ENCODE measurements around the gene CNPPD1. TPM values are rescaled to one million over a fixed set of nuclear protein-coding genes. Genes with fewer than 3 reads are reported as not detected.

The CNPPD1 gene
- total RNA-seq, 2 experiments from 2014 or later = 77.3 to 77.6 TPM

DNA sequence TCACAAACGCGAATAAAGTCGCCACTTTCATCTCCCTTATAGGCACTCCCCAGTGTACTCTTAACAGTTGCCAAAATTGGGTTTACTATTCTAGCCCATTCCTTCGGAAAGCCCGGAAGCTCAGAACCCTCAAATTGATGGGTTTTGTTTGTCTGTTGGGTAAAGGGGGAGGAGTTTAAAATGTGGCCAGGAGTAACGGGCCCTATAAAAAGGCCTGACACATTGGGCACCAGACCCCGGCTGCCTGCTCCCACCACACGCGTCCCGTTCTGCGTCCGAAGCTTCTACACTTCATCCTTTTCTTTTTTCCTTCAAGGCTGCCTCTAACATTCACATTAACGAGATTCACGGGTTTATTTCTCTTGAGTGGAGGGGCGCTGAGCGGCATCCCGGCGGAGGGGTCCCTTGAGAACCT, 16.9 kb downstream of the CNPPD1 start:
- Mint-ChIP-seq H3K4me1 (peaks cover 15% of the 10 kb centered on the region), H3K9me3 (no peaks in the 10 kb centered on the region), H3K4me3 (peak overlapping the region; percentile 85), H3K36me3 (peaks cover 11% of the 10 kb centered on the region), H3K27me3 (no peaks in the 10 kb centered on the region), H3K27ac (peak overlapping the region; percentile 96)
- DNase-seq = no peak
- POLR2A ChIA-PET = interaction anchor here (0.7 to 2.5 kb wide), 11 partner anchors 16 to 135 kb away, joined by 3 to 10 read pairs (median 4); partner anchors contain the start of genes ABCB6, CNPPD1, DNAJB2 and TUBA4A
- ATAC-seq (ENCODE audit: low read depth) = no peak

DNA sequence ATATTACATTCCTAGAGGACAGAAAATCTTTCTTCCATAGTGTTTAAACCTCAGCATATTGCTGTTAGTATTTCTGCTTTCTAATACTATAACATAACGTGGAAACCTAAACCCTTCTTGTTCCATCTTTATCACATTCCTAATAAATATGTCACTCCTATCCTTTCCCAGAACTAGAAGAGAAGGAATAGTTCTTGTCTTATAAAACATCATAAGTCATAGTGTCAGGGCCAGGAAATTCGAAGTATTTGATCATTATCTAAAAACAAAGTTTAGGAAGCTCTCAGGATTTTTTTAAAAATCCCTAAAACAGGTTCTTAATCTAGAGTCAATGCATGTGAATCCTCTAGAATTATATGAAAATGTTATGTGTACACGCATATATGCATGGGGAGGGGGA, 18.1 kb downstream of the CNPPD1 start:
- Mint-ChIP-seq H3K4me1 (peaks cover 15% of the 10 kb centered on the region), H3K9me3 (no peaks in the 10 kb centered on the region), H3K27ac (no peak overlapping the region), H3K27me3 (no peaks in the 10 kb centered on the region), H3K36me3 (peaks cover 11% of the 10 kb centered on the region), H3K4me3 (no peak overlapping the region)
- no peak for ATAC-seq (ENCODE audit: low read depth)
- POLR2A ChIA-PET = interaction anchor here (0.6 to 2.5 kb wide), 4 partner anchors 18 to 136 kb away, joined by 3 to 10 read pairs (median 6); partner anchors contain the start of genes CNPPD1 and DNAJB2
- no peak for DNase-seq

- no peak for ATAC-seq (ENCODE audit: low read depth)
Measured at GRCh38 chr2:219158025-219158424, 18.7 kb downstream of the CNPPD1 start.

DNA sequence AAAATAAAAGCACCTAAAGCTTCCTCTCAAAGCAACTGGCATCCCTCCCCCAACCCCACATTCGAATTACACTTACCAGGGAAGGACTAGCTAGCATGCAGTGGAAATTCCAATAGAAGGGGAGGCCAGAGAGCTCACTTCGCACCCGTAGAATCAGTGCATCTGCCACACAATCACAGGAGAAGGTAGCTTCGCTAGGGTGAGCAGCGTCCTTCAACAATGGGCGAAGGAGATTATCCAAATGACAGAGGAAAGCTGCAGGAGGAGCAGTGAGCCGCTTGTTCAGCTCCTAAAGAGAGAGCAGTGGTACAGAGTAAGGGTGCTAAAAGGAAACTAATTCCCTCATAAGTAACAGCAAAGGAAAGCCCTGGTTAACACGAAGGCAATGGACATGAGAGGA, 19.3 kb downstream of the CNPPD1 start:
- Mint-ChIP-seq H3K9me3 (no peaks in the 10 kb centered on the region), H3K4me3 (no peak overlapping the region), H3K27ac (no peak overlapping the region), H3K4me1 (peaks cover 15% of the 10 kb centered on the region), H3K36me3 (peaks cover 11% of the 10 kb centered on the region), H3K27me3 (no peaks in the 10 kb centered on the region)
- DNase-seq (no peak), ATAC-seq (ENCODE audit: low read depth) (no peak)
- POLR2A ChIA-PET = no interaction called here

More at GRCh38 chr2:219158025-219158424, 18.7 kb downstream of the CNPPD1 start:
- no peaks in the 10 kb centered on the region for H3K27me3 Mint-ChIP-seq
- H3K4me1 Mint-ChIP-seq = peaks cover 15% of the 10 kb centered on the region
- H3K9me3 Mint-ChIP-seq = no peaks in the 10 kb centered on the region
- H3K36me3 Mint-ChIP-seq = peaks cover 11% of the 10 kb centered on the region
- H3K27ac Mint-ChIP-seq = no peak overlapping the region
- POLR2A ChIA-PET = no interaction called here
- no peak for DNase-seq
- H3K4me3 Mint-ChIP-seq = no peak overlapping the region

DNA sequence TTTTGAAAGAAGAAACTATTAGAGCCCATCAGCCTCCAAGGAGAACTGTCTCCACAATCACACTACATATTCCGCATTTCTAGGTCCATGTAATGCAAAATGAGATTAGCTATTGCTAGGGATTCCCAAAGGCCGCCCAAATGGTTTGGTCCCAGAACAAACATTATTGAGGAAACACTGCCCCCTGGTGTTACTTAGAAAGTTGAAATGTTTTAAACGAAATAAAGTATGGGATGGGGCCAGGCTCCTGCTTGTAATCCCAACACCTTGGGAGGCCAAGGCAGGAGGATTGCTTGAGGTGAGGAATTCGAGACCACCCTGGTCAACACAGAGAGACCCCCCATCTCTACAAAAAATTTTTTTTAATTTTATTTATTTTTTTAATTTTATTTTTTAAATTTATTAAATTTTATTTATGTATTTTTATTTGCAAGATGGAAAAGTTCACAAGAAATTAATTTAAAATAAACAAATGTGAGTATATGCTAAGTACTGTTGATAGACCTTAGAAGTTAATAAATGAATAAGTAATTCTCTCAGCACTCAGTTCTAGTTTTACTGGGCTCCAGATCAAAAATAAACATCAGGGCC, 21.6 kb downstream of the CNPPD1 start:
- DNase-seq (no peak), ATAC-seq (ENCODE audit: low read depth) (peak; percentile 57)
- POLR2A ChIA-PET = no interaction called here
- Mint-ChIP-seq H3K27me3 (no peaks in the 10 kb centered on the region), H3K4me1 (peaks cover 10% of the 10 kb centered on the region), H3K9me3 (no peaks in the 10 kb centered on the region), H3K4me3 (no peak overlapping the region), H3K27ac (no peak overlapping the region), H3K36me3 (peaks cover 12% of the 10 kb centered on the region)

- H3K36me3 Mint-ChIP-seq = peaks cover 12% of the 10 kb centered on the region
- H3K27ac Mint-ChIP-seq = no peak overlapping the region
- POLR2A ChIA-PET = no interaction called here
- no peaks in the 10 kb centered on the region for H3K4me1 Mint-ChIP-seq
- no peaks in the 10 kb centered on the region for H3K27me3 Mint-ChIP-seq
- H3K4me3 Mint-ChIP-seq = no peak overlapping the region
- no peak for DNase-seq
- H3K9me3 Mint-ChIP-seq = no peaks in the 10 kb centered on the region
- no peak for ATAC-seq (ENCODE audit: low read depth)
Measured at GRCh38 chr2:219149667-219150066, 27.1 kb downstream of the CNPPD1 start.

DNA sequence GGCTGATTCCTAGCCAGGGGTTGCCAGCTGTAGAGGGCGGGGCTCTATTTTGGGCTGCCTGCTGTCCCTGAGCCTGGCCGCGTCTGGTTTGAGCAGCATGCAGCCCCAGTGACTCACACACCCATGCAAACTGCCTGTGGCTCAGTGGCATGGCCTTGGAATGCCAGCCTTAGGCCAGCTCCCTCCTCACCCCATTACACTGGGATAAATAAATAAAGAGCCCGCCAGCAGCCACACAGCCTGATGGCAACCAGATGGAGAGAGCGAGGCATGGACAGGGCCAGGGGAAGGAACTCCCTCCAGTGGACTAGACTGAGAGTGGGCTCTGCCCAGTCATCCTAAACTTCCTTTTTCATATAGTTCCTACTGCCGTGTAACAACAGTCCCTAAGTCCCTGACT, 34.4 kb downstream of the CNPPD1 start:
- DNase-seq (no peak), ATAC-seq (ENCODE audit: low read depth) (no peak)
- Mint-ChIP-seq H3K9me3 (no peaks in the 10 kb centered on the region), H3K4me3 (no peak overlapping the region), H3K4me1 (peaks cover 2% of the 10 kb centered on the region), H3K27ac (no peak overlapping the region), H3K27me3 (no peaks in the 10 kb centered on the region), H3K36me3 (peaks cover 38% of the 10 kb centered on the region)
- POLR2A ChIA-PET = no interaction called here

DNA sequence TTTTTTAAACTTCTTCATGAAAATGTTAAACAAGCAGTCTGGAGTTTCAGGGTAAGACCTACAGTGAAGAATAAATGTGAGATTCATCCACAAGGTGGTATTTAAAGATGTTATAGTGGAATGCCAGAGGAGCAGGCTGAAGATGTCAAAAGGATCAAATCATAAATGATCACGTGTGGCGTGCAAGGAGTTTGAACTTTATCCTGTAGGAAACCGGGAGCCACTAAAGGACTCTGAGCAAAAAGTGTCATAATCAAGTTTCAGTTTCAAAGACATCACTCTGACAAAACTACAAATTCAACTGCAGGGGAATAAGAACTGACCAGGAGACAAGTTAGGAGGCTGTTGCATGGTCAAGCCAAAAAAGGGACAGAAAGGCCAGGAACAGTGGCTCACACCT, 36.0 kb downstream of the CNPPD1 start:
- no peak overlapping the region for H3K4me3 Mint-ChIP-seq
- no peaks in the 10 kb centered on the region for H3K9me3 Mint-ChIP-seq
- peaks cover 32% of the 10 kb centered on the region for H3K36me3 Mint-ChIP-seq
- ATAC-seq (ENCODE audit: low read depth) (no peak), DNase-seq (no peak)
- no peaks in the 10 kb centered on the region for H3K27me3 Mint-ChIP-seq
- POLR2A ChIA-PET = no interaction called here
- H3K27ac Mint-ChIP-seq = no peak overlapping the region
- peaks cover 2% of the 10 kb centered on the region for H3K4me1 Mint-ChIP-seq

DNA sequence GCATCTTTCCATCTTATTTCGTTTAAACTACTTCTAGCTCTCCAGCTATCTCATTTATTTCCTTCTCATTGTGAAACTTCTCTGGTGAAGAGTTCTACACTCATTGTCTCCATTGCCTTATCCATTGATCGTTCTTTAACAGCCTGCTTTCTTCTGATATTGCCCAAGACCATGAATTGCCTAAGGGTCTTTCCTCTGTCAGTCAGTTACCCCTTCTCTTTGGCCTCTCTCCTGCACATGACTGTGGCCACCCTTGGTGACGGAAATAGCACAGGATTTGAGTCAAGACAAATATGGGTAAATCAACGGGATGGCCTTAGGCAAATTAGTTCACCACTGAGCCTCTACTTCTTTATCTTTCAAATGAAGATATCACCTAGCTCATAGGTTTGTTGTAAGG, 42.7 kb downstream of the CNPPD1 start:
- POLR2A ChIA-PET = no interaction called here
- no peak overlapping the region for H3K27ac Mint-ChIP-seq

GRCh38 chr2:219131744-219132143, 45.0 kb downstream of the CNPPD1 start:
- POLR2A ChIA-PET = no interaction called here
- Mint-ChIP-seq H3K27ac (no peak overlapping the region), H3K27me3 (no peaks in the 10 kb centered on the region), H3K36me3 (no peaks in the 10 kb centered on the region), H3K9me3 (no peaks in the 10 kb centered on the region), H3K4me3 (no peak overlapping the region), H3K4me1 (peaks cover 8% of the 10 kb centered on the region)
- DNase-seq (no peak), ATAC-seq (ENCODE audit: low read depth) (no peak)

More for the DNA sequence above, 42.7 kb downstream of the CNPPD1 start:
- Mint-ChIP-seq H3K36me3 (peaks cover 11% of the 10 kb centered on the region), H3K9me3 (no peaks in the 10 kb centered on the region), H3K27me3 (no peaks in the 10 kb centered on the region), H3K4me1 (peaks cover 3% of the 10 kb centered on the region), H3K4me3 (no peak overlapping the region)
- ATAC-seq (ENCODE audit: low read depth) (no peak), DNase-seq (no peak)

- DNase-seq (no peak), ATAC-seq (ENCODE audit: low read depth) (no peak)
- Mint-ChIP-seq H3K4me1 (peaks cover 8% of the 10 kb centered on the region), H3K27ac (no peak overlapping the region), H3K4me3 (no peak overlapping the region), H3K36me3 (peaks cover 3% of the 10 kb centered on the region), H3K27me3 (no peaks in the 10 kb centered on the region), H3K9me3 (no peaks in the 10 kb centered on the region)
- POLR2A ChIA-PET = no interaction called here
Measured at GRCh38 chr2:219131327-219131726, 45.4 kb downstream of the CNPPD1 start.

DNA sequence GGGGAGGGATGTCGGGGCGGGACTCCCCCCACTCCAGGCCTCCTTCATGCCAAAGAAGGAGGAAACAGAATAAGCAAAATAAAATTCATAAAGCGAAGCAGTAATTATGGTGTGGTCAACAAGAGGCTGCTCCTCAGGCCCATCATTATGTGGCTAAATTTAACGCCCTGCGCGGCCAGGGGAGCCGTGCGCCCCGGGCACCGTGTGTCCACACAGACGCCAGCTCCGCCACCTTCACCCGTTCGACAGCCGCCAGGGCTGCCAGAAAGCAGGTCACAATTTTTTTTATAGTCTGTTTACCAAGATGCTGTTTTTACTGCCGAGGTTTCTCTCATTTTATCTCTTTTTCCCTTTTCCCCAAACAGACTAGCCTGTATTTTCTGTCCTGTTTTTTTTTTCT, 47.1 kb downstream of the CNPPD1 start:
- Mint-ChIP-seq H3K27me3 (no peaks in the 10 kb centered on the region), H3K9me3 (no peaks in the 10 kb centered on the region), H3K4me3 (no peak overlapping the region), H3K4me1 (peaks cover 13% of the 10 kb centered on the region), H3K36me3 (peaks cover 3% of the 10 kb centered on the region), H3K27ac (no peak overlapping the region)
- POLR2A ChIA-PET = no interaction called here
- ATAC-seq (ENCODE audit: low read depth) (no peak), DNase-seq (no peak)

- POLR2A ChIA-PET = no interaction called here
- no peak for ATAC-seq (ENCODE audit: low read depth)
- Mint-ChIP-seq H3K27ac (no peak overlapping the region), H3K4me3 (no peak overlapping the region), H3K36me3 (peaks cover 3% of the 10 kb centered on the region), H3K27me3 (no peaks in the 10 kb centered on the region), H3K9me3 (no peaks in the 10 kb centered on the region), H3K4me1 (peaks cover 16% of the 10 kb centered on the region)
- no peak for DNase-seq
Measured at GRCh38 chr2:219128396-219128795, 48.3 kb downstream of the CNPPD1 start.

- Mint-ChIP-seq H3K4me1 (peaks cover 16% of the 10 kb centered on the region), H3K36me3 (peaks cover 3% of the 10 kb centered on the region), H3K4me3 (no peak overlapping the region), H3K27ac (no peak overlapping the region), H3K9me3 (no peaks in the 10 kb centered on the region), H3K27me3 (no peaks in the 10 kb centered on the region)
- no peak for DNase-seq
- ATAC-seq (ENCODE audit: low read depth) = no peak
- POLR2A ChIA-PET = no interaction called here
Measured at GRCh38 chr2:219127037-219127635, 49.6 kb downstream of the CNPPD1 start.

Measured in activated naive CD8-positive, alpha-beta T cell treated with anti-CD3 and anti-CD28 coated beads, Interleukin-2, amount 10 ng/mL, durations not matched to agents 7 days and 5 days (primary cell).